Fibroblast of skin of left biceps (primary cell): ENCODE results near the gene RPS6KA2.

Source experiments
- DNase-seq, 2 experiments: peaks; one replicate each; pipeline ENCODE4 v3.0.0-alpha.2; 2013; ENCODE audit warnings: low read depth in 2 of 2

RPS6KA2 gene

GRCh38 chr6:166503167-166503744, 123.8 kb downstream of the RPS6KA2 start:
- no peak for DNase-seq

- no peak for DNase-seq
Measured at GRCh38 chr6:166502453-166502852, 124.6 kb downstream of the RPS6KA2 start.

GRCh38 chr6:166501246-166501645, 125.8 kb downstream of the RPS6KA2 start:
- no peak for DNase-seq

GRCh38 chr6:166500246-166500645, 126.8 kb downstream of the RPS6KA2 start:
- no peak for DNase-seq

- no peak for DNase-seq
Measured at GRCh38 chr6:166499350-166500163, 127.5 kb downstream of the RPS6KA2 start.

GRCh38 chr6:166498661-166499349, 128.2 kb downstream of the RPS6KA2 start:
- no peak for DNase-seq

- no peak for DNase-seq
Measured at GRCh38 chr6:166498228-166498627, 128.8 kb downstream of the RPS6KA2 start.

- DNase-seq: no peak
Measured at GRCh38 chr6:166497087-166497899, 129.8 kb downstream of the RPS6KA2 start.

GRCh38 chr6:166496460-166496859, 130.6 kb downstream of the RPS6KA2 start:
- no peak for DNase-seq

- no peak for DNase-seq
Measured at GRCh38 chr6:166495487-166496314, 131.3 kb downstream of the RPS6KA2 start.

GRCh38 chr6:166494757-166495486, 132.1 kb downstream of the RPS6KA2 start:
- DNase-seq: no peak

- no peak for DNase-seq
Measured at GRCh38 chr6:166494101-166494441, 133.0 kb downstream of the RPS6KA2 start.

- DNase-seq: no peak
Measured at GRCh38 chr6:166493427-166494100, 133.5 kb downstream of the RPS6KA2 start.

- DNase-seq: no peak
Measured at GRCh38 chr6:166492092-166492741, 134.8 kb downstream of the RPS6KA2 start.

- DNase-seq: no peak
Measured at GRCh38 chr6:166490671-166491500, 136.2 kb downstream of the RPS6KA2 start.

- DNase-seq: no peak
Measured at GRCh38 chr6:166489301-166490155, 137.5 kb downstream of the RPS6KA2 start.

GRCh38 chr6:166488701-166489100, 138.3 kb downstream of the RPS6KA2 start:
- DNase-seq: no peak
